ENCODE measurements around the gene MAML2.
A peak's percentile ranks its signal among the peaks of the same experiment; 100 is the strongest.

Gene MAML2

GRCh38 chr11:96358321-96358720 lies 15.3 kb upstream of the MAML2 start:
- no peak for DNase-seq
- no peaks in the 10 kb centered on the region for H3K27me3 ChIP-seq (replicated peaks in 2 of 5; ENCODE audit: control insufficient read depth in 4 of 5, insufficient read depth in 5 of 5, low read length in 4 of 5)
- H3K9me3 ChIP-seq (ENCODE audit: control extremely low read depth in 1 of 5, control insufficient read depth in 4 of 5, insufficient read depth in 2 of 5, low read depth in 1 of 5, low read length in 4 of 5): no peaks in the 10 kb centered on the region
- H3K4me1 ChIP-seq (ENCODE audit: control extremely low read depth in 1 of 4, control insufficient read depth in 4 of 4, insufficient read depth in 4 of 4, low read length in 3 of 4): no peaks in the 10 kb centered on the region
- peaks cover 2 to 31% (median 28%) of the 10 kb centered on the region in 4 experiments for H3K36me3 ChIP-seq (ENCODE audit: control insufficient read depth in 4 of 4, insufficient read depth in 4 of 4, low read length in 3 of 4)
- ChIA-PET POLR2A (no interaction called here), CTCF (no interaction called here)
- H3K4me3 ChIP-seq (ENCODE audit: control insufficient read depth in 1 of 7, extremely low read depth in 1 of 7, insufficient read depth in 4 of 7, low read depth in 2 of 7, low read length in 6 of 7): no peak overlapping the region
- no peak overlapping the region for H3K27ac ChIP-seq (ENCODE audit: insufficient read depth in 1 of 2, low read depth in 1 of 2, low read length in 2 of 2, poor library complexity in 1 of 2, severe bottlenecking in 2 of 2)
- WGBS (ENCODE audit: insufficient coverage): 83% methylated on average over 1 of the region's 3 CpGs

GRCh38 chr11:96357794-96358193 lies 14.8 kb upstream of the MAML2 start:
- Histone ChIP-seq H3K9me3 (ENCODE audit: control extremely low read depth in 1 of 5, control insufficient read depth in 4 of 5, insufficient read depth in 2 of 5, low read depth in 1 of 5, low read length in 4 of 5) (no peaks in the 10 kb centered on the region), H3K27me3 (replicated peaks in 2 of 5; ENCODE audit: control insufficient read depth in 4 of 5, insufficient read depth in 5 of 5, low read length in 4 of 5) (no peaks in the 10 kb centered on the region), H3K27ac (ENCODE audit: insufficient read depth in 1 of 2, low read depth in 1 of 2, low read length in 2 of 2, poor library complexity in 1 of 2, severe bottlenecking in 2 of 2) (no peak overlapping the region), H3K4me3 (ENCODE audit: control insufficient read depth in 1 of 7, extremely low read depth in 1 of 7, insufficient read depth in 4 of 7, low read depth in 2 of 7, low read length in 6 of 7) (no peak overlapping the region), H3K4me1 (ENCODE audit: control extremely low read depth in 1 of 4, control insufficient read depth in 4 of 4, insufficient read depth in 4 of 4, low read length in 3 of 4) (no peaks in the 10 kb centered on the region), H3K36me3 (ENCODE audit: control insufficient read depth in 4 of 4, insufficient read depth in 4 of 4, low read length in 3 of 4) (peaks cover 2 to 31% (median 28%) of the 10 kb centered on the region in 4 experiments)
- 100% methylated on average over 1 of the region's 1 CpG for WGBS (ENCODE audit: insufficient coverage)
- DNase-seq: peak in 2 of 3 donors; percentile 52 to 53
- POLR2A ChIA-PET: no interaction called here
- CTCF ChIA-PET: interaction anchor here (1.1 to 1.2 kb wide), 2 partner anchors 14 to 16 kb away, joined by 3 read pairs; partner anchors contain the start of gene MAML2

DNA sequence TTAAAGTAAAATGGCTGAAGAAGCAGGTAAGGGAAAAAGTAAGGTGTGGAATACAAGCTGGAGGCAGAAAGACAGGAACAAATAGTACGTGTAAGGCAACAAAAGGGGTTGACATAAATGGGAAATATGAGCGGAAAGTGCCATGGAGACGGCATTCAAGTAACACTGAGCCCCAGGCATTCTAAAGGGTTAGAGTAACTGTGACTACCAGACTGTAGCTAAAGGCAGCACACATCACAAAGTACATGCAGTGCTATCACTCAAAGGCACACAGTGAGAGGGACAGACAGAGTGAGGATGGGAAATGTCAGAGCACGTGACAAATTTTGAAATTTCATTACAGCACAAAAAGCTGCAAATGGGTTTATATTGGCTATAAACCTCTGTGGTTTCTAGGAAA lies 13.9 kb upstream of the MAML2 start:
- Histone ChIP-seq H3K4me1 (ENCODE audit: control extremely low read depth in 1 of 4, control insufficient read depth in 4 of 4, insufficient read depth in 4 of 4, low read length in 3 of 4) (no peaks in the 10 kb centered on the region), H3K4me3 (ENCODE audit: control insufficient read depth in 1 of 7, extremely low read depth in 1 of 7, insufficient read depth in 4 of 7, low read depth in 2 of 7, low read length in 6 of 7) (no peak overlapping the region), H3K27me3 (replicated peaks in 2 of 5; ENCODE audit: control insufficient read depth in 4 of 5, insufficient read depth in 5 of 5, low read length in 4 of 5) (no peaks in the 10 kb centered on the region), H3K36me3 (ENCODE audit: control insufficient read depth in 4 of 4, insufficient read depth in 4 of 4, low read length in 3 of 4) (peaks cover 2 to 32% (median 27%) of the 10 kb centered on the region in 4 experiments), H3K27ac (ENCODE audit: insufficient read depth in 1 of 2, low read depth in 1 of 2, low read length in 2 of 2, poor library complexity in 1 of 2, severe bottlenecking in 2 of 2) (no peak overlapping the region), H3K9me3 (ENCODE audit: control extremely low read depth in 1 of 5, control insufficient read depth in 4 of 5, insufficient read depth in 2 of 5, low read depth in 1 of 5, low read length in 4 of 5) (no peaks in the 10 kb centered on the region)
- ChIA-PET POLR2A (no interaction called here), CTCF (interaction anchor here (1.1 to 1.7 kb wide), 3 partner anchors 13 to 345 kb away, joined by 3 read pairs; partner anchors contain the start of gene MAML2)
- no peak for DNase-seq
- 92% methylated on average over 1 of the region's 4 CpGs for WGBS (ENCODE audit: insufficient coverage)

GRCh38 chr11:96342014-96342960 lies 708 bp downstream of the MAML2 start:
- Histone ChIP-seq H3K4me3 (ENCODE audit: control insufficient read depth in 1 of 7, extremely low read depth in 1 of 7, insufficient read depth in 4 of 7, low read depth in 2 of 7, low read length in 6 of 7) (peak overlapping the region; percentile 45 to 98 (median 87)), H3K4me1 (ENCODE audit: control extremely low read depth in 1 of 4, control insufficient read depth in 4 of 4, insufficient read depth in 4 of 4, low read length in 3 of 4) (peaks cover 27 to 55% (median 53%) of the 10 kb centered on the region in 4 experiments), H3K27me3 (replicated peaks in 2 of 5; ENCODE audit: control insufficient read depth in 4 of 5, insufficient read depth in 5 of 5, low read length in 4 of 5) (no peaks in the 10 kb centered on the region), H3K27ac (ENCODE audit: insufficient read depth in 1 of 2, low read depth in 1 of 2, low read length in 2 of 2, poor library complexity in 1 of 2, severe bottlenecking in 2 of 2) (peak overlapping the region; percentile 53 to 67), H3K36me3 (ENCODE audit: control insufficient read depth in 4 of 4, insufficient read depth in 4 of 4, low read length in 3 of 4) (no peaks in the 10 kb centered on the region), H3K9me3 (ENCODE audit: control extremely low read depth in 1 of 5, control insufficient read depth in 4 of 5, insufficient read depth in 2 of 5, low read depth in 1 of 5, low read length in 4 of 5) (no peaks in the 10 kb centered on the region)
- no peak for DNase-seq
- POLR2A ChIA-PET: interaction anchor here (1.0 to 1.2 kb wide), 2 partner anchors 99 to 287 kb away, joined by 4 read pairs; no protein-coding TSS in a partner anchor
- WGBS (ENCODE audit: insufficient coverage): 0% methylated on average over 9 of the region's 13 CpGs
- CTCF ChIA-PET: interaction anchor here (0.6 to 8.1 kb wide), 76 partner anchors 11 to 515 kb away, joined by 3 to 95 read pairs (median 4); partner anchors contain the start of genes CCDC82 and JRKL

DNA sequence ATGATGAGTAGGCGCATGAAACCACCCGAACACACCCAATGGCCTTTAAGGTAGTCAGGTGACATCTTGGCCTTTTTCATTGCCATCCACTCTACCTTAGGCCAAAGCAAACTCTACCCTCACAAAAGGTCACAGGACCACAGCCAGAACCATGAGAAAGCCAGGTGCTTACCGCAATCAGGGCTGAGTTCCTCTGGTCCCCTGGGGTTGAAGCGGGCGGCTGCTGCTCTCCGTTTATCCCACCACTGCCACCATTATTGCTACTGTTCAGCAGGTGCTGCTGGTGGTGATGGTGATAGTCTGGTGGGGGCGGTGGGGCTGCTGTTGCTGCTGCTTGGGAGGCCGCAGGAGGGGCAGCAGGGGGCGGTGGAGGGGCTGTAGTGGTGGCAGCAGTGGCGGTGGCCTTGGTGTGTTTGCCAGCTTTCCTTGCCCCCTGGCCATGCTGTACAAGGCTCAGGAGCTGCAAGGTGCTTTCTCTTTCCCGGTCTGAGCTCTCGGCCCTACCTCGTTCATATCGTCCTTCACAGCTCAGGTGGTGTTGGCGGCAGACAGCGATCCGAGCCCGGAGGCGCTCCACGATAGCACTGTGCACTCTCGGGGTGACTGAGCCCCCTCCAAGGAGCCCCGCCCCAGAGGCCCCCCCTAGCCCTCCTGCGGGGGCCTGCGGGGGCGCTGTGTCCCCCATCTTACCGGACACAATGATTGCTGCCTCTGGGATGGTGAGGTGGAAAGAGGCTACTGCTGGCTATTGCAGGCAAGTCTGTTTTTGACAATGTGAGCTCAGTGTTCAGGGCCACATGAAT lies 1.6 kb downstream of the MAML2 start:
- ChIA-PET POLR2A (no interaction called here), CTCF (interaction anchor here (0.6 to 8.1 kb wide), 38 partner anchors 10 to 508 kb away, joined by 3 to 95 read pairs (median 5); partner anchors contain the start of genes CCDC82 and JRKL)
- H3K9me3 ChIP-seq (ENCODE audit: control extremely low read depth in 1 of 5, control insufficient read depth in 4 of 5, insufficient read depth in 2 of 5, low read depth in 1 of 5, low read length in 4 of 5): no peaks in the 10 kb centered on the region
- 22% methylated on average over 19 of the region's 26 CpGs for WGBS (ENCODE audit: insufficient coverage)
- no peaks in the 10 kb centered on the region for H3K36me3 ChIP-seq (ENCODE audit: control insufficient read depth in 4 of 4, insufficient read depth in 4 of 4, low read length in 3 of 4)
- H3K4me3 ChIP-seq (ENCODE audit: control insufficient read depth in 1 of 7, extremely low read depth in 1 of 7, insufficient read depth in 4 of 7, low read depth in 2 of 7, low read length in 6 of 7): peak overlapping the region; percentile 45 to 98 (median 87)
- DNase-seq: peak; percentile 78 to 87 (median 85)
- H3K27me3 ChIP-seq (replicated peaks in 2 of 5; ENCODE audit: control insufficient read depth in 4 of 5, insufficient read depth in 5 of 5, low read length in 4 of 5): no peaks in the 10 kb centered on the region
- peaks cover 27 to 61% (median 53%) of the 10 kb centered on the region in 4 experiments for H3K4me1 ChIP-seq (ENCODE audit: control extremely low read depth in 1 of 4, control insufficient read depth in 4 of 4, insufficient read depth in 4 of 4, low read length in 3 of 4)
- peak overlapping the region in 1 of 2 experiments; percentile 67 for H3K27ac ChIP-seq (ENCODE audit: insufficient read depth in 1 of 2, low read depth in 1 of 2, low read length in 2 of 2, poor library complexity in 1 of 2, severe bottlenecking in 2 of 2)

- no peaks in the 10 kb centered on the region for H3K27me3 ChIP-seq (replicated peaks in 2 of 5; ENCODE audit: control insufficient read depth in 4 of 5, insufficient read depth in 5 of 5, low read length in 4 of 5)
- peak overlapping the region in 1 of 2 experiments; percentile 67 for H3K27ac ChIP-seq (ENCODE audit: insufficient read depth in 1 of 2, low read depth in 1 of 2, low read length in 2 of 2, poor library complexity in 1 of 2, severe bottlenecking in 2 of 2)
- no peaks in the 10 kb centered on the region for H3K9me3 ChIP-seq (ENCODE audit: control extremely low read depth in 1 of 5, control insufficient read depth in 4 of 5, insufficient read depth in 2 of 5, low read depth in 1 of 5, low read length in 4 of 5)
- ChIA-PET POLR2A (no interaction called here), CTCF (interaction anchor here (0.8 to 8.1 kb wide), 22 partner anchors 9 to 333 kb away, joined by 3 to 95 read pairs (median 3); no protein-coding TSS in a partner anchor)
- H3K4me3 ChIP-seq (ENCODE audit: control insufficient read depth in 1 of 7, extremely low read depth in 1 of 7, insufficient read depth in 4 of 7, low read depth in 2 of 7, low read length in 6 of 7): peak overlapping the region in 2 of 7 experiments; percentile 86 to 97
- WGBS (ENCODE audit: insufficient coverage): 100% methylated on average over 4 of the region's 4 CpGs
- H3K4me1 ChIP-seq (ENCODE audit: control extremely low read depth in 1 of 4, control insufficient read depth in 4 of 4, insufficient read depth in 4 of 4, low read length in 3 of 4): peaks cover 27 to 61% (median 53%) of the 10 kb centered on the region in 4 experiments
- DNase-seq: no peak
- H3K36me3 ChIP-seq (ENCODE audit: control insufficient read depth in 4 of 4, insufficient read depth in 4 of 4, low read length in 3 of 4): no peaks in the 10 kb centered on the region
Measured at GRCh38 chr11:96340555-96340885, 2.5 kb downstream of the MAML2 start.
